Lower leg skin (tissue), 4 donors: ENCODE data around the gene BTN2A1. TPM values are rescaled to one million over a fixed set of nuclear protein-coding genes. Genes with fewer than 3 reads are reported as not detected.

Experiments used
- DNase-seq, 2 donors: peaks; one replicate each; pipeline ENCODE4 v3.0.0-alpha.2; 2019; ENCODE audit warnings: low spot score in 2 of 2
- H3K4me3 ChIP-seq: fragments of 200-600 bp; sonication (generic); 2 replicates; pipeline ENCODE4 v1.5.1; 2017; ENCODE audit warnings: mild to moderate bottlenecking, low read depth; ENCODE audit not compliant: poor library complexity, severe bottlenecking
- CTCF ChIP-seq, 3 donors: fragments of 450-650 bp; IDR thresholded peaks; one replicate each; pipeline ENCODE4 v1.5.1; 2016; ENCODE audit warnings: antibody characterized with exemption in 3 of 3, mild to moderate bottlenecking in 3 of 3, moderate library complexity in 2 of 3
- POLR2A ChIP-seq, 2 donors: fragments of 450-650 bp; IDR thresholded peaks; one replicate each; pipeline ENCODE4 v1.6.1; 2016 to 2017; ENCODE audit warnings: antibody characterized with exemption in 2 of 2, mild to moderate bottlenecking in 1 of 2, moderate library complexity in 1 of 2
- WGBS, 2 donors: methylation state at CpG; one replicate each; pipeline ENCODE4 v1.1.5; 2018; 5-methylcytosine and 5-hydroxymethylcytosine counted together
- intact Hi-C: fragments of 100-400 bp; cut with DNase I; formaldehyde crosslinking; loops from one replicate; pipeline ENCODE4 v1.15.0; 2023; ENCODE audit warnings: low total_unique reads
- total RNA-seq, 4 donors: library from RNA; depleted of rRNA; stranded (reverse); fragments of >200 nt; gene quantifications; one replicate each; pipeline ENCODE4 v1.1.0, GENCODE V29; 2016

The BTN2A1 gene
- total RNA-seq, 4 donors from 2014 or later = 9.9 to 16.4 (median 12.0) TPM

- no peak overlapping the region for H3K4me3 ChIP-seq
- 82 to 90% methylated on average over 2 of the region's 2 CpGs for WGBS, 2 donors
- DNase-seq = no peak
- TF ChIP-seq CTCF (IDR thresholded peaks at IDR 0.05) (no peak), POLR2A (IDR thresholded peaks at IDR 0.05) (no peak)
- intact Hi-C loops = no loop called here
Measured at GRCh38 chr6:26493258-26493657, 35.5 kb downstream of the BTN2A1 start.

GRCh38 chr6:26494117-26494516 is 36.4 kb downstream of the BTN2A1 start:
- DNase-seq = no peak
- no peak overlapping the region for H3K4me3 ChIP-seq
- TF ChIP-seq POLR2A (IDR thresholded peaks at IDR 0.05) = no peak
- TF ChIP-seq CTCF (IDR thresholded peaks at IDR 0.05) = no peak
- WGBS, 2 donors = 90 to 95% methylated on average over 3 of the region's 3 CpGs
- intact Hi-C loops = no loop called here

DNA sequence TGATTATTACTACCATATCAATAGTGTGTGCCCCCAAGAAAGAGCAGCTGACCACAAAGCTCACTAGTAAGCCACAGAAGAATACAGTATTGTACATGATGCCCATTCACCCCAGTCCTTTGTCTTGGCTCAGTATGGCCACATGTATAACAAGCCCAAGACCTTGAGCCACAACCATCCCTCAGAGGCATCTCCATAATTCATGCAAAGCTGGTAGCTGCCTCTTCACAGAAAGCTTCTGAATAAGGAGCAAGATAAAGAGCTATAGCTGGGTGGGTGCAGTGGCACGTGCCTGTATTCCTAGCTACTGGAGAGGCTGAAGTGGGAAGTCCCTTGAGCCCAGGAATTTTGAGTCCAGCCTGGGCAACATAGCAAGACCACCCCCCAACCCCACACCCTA is 37.5 kb downstream of the BTN2A1 start:
- no peak for DNase-seq
- no peak overlapping the region for H3K4me3 ChIP-seq
- intact Hi-C loops = no loop called here
- WGBS, 2 donors = 55 to 69% methylated on average over 1 of the region's 1 CpG
- TF ChIP-seq CTCF (IDR thresholded peaks at IDR 0.05) = no peak
- no peak for TF ChIP-seq POLR2A (IDR thresholded peaks at IDR 0.05)

DNA sequence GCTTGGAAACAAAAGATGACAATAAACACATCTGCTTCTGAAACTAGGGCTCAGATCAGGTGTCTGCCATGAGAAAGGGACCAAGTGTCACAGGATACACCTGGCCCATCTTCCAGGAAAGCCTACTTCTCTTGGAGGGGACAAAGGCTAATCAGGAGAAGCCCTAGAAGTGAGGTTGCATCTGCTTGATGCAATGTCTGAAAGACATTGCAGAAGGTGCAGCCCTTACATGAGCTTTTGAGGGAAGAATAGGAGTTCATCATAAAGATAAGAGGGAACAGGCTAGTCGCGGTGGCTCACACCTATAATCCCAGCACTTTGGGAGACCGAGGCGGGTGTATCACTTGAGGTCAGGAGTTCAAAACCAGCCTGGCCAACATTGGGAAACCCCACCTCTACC is 39.9 kb downstream of the BTN2A1 start:
- intact Hi-C loops = no loop called here
- no peak for DNase-seq
- WGBS, 2 donors = 86 to 92% methylated on average over 4 of the region's 4 CpGs
- H3K4me3 ChIP-seq = no peak overlapping the region
- TF ChIP-seq CTCF (IDR thresholded peaks at IDR 0.05) = no peak
- TF ChIP-seq POLR2A (IDR thresholded peaks at IDR 0.05) = no peak

DNA sequence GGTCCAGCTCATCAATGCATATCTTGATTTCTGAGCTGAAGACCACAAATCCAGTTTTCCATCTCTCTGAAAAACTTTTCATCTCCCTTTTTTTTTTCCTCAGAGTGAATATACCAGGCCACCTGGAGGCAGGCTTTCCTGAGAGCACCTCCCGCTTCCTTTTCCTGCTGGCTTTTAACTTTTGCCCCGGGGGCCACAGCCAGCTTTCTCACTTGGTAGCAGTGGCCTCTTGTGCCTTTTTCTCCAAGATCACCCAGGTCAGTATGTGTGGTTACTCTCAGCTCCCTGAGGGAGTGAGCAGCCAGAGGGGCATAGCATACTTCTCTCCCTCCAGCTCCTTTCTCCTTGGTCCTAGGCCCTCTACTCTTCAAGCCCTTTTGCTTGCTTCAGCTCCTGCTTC is 42.3 kb downstream of the BTN2A1 start, which contains the start of gene BTN1A1:
BTN1A1 (plus strand) TSS at position 202 of the 400 bp plus-strand sequence. CDS start 984 bp downstream, outside the sequence.
- DNase-seq = no peak
- H3K4me3 ChIP-seq = no peak within 1 kb of the TSS
- TF ChIP-seq CTCF (IDR thresholded peaks at IDR 0.05) (no peak), POLR2A (IDR thresholded peaks at IDR 0.05) (no peak)
- intact Hi-C loops = no loop called here
- WGBS, 2 donors = 63 to 76% methylated on average over 2 of the region's 2 CpGs

GRCh38 chr6:26501482-26501986 is 43.8 kb downstream of the BTN2A1 start:
- no peak for TF ChIP-seq POLR2A (IDR thresholded peaks at IDR 0.05)
- TF ChIP-seq CTCF (IDR thresholded peaks at IDR 0.05) = no peak
- no peak overlapping the region for H3K4me3 ChIP-seq
- DNase-seq = peak; percentile 18 to 88
- intact Hi-C loops = no loop called here
- WGBS, 2 donors = 12 to 15% methylated on average over 37 to 39 of the region's 49 CpGs
